ENCODE data around the gene ENTPD5. TPM values are rescaled to one million over a fixed set of nuclear protein-coding genes. Genes with fewer than 3 reads are reported as not detected.
"Not testable (repeated sequence)": the region's sequence is repeated elsewhere in the genome, so short reads cannot be mapped to it uniquely, and the experiment has no call there.

The ENTPD5 gene
- total and polyA plus RNA-seq, 8 donors = 4.3 to 58.3 (median 10.8) TPM

GRCh38 chr14:73997108-73997943 is 21.8 kb downstream of the ENTPD5 start:
- 46 to 75% (median 67%) methylated on average over 1 of the region's 1 CpG for WGBS, 5 donors
- intact Hi-C loops (cut with DNase I; ENCODE audit: low total_unique reads) = no loop called here
- peak in 1 of 2 donors; percentile 21 for DNase-seq
- H3K27me3 ChIP-seq = no peaks in the 10 kb centered on the region
- no peak for TF ChIP-seq EP300 (IDR thresholded peaks at IDR 0.05)
- TF ChIP-seq POLR2A (IDR thresholded peaks at IDR 0.05) = no peak
- TF ChIP-seq, protein P1, sequence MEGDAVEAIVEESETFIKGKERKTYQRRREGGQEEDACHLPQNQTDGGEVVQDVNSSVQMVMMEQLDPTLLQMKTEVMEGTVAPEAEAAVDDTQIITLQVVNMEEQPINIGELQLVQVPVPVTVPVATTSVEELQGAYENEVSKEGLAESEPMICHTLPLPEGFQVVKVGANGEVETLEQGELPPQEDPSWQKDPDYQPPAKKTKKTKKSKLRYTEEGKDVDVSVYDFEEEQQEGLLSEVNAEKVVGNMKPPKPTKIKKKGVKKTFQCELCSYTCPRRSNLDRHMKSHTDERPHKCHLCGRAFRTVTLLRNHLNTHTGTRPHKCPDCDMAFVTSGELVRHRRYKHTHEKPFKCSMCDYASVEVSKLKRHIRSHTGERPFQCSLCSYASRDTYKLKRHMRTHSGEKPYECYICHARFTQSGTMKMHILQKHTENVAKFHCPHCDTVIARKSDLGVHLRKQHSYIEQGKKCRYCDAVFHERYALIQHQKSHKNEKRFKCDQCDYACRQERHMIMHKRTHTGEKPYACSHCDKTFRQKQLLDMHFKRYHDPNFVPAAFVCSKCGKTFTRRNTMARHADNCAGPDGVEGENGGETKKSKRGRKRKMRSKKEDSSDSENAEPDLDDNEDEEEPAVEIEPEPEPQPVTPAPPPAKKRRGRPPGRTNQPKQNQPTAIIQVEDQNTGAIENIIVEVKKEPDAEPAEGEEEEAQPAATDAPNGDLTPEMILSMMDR (IDR thresholded peaks at IDR 0.05) = no peak
- TF ChIP-seq POLR2AphosphoS5 (IDR thresholded peaks at IDR 0.05) = no peak
- H3K9me3 ChIP-seq = no peaks in the 10 kb centered on the region
- H3K36me3 ChIP-seq = peaks cover 0 to 15% (median 9%) of the 10 kb centered on the region in 4 donors
- no peak overlapping the region for H3K4me3 ChIP-seq
- peak overlapping the region; percentile 28 to 62 (median 48) for H3K27ac ChIP-seq
- peaks cover 0 to 29% (median 17%) of the 10 kb centered on the region in 4 donors for H3K4me1 ChIP-seq

DNA sequence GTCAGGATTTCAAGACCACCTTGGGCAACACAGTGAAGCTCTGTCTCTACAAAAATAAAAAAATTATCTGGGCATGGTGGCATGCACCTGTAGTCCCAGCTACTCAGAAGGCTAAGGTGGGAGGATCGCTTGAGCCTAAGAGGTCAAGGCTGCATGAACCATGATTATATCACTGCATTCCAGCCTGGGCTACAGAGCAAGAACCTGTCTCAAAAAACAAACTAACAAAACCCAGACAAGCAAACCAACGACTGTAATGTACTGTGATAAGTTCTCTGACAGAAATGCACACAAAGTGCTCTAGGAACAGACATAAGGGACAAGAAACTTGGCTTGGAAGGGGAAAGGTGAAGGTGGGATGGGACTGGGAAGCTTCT is 22.4 kb downstream of the ENTPD5 start:
- Histone ChIP-seq H3K4me3 (no peak overlapping the region), H3K27ac (peak overlapping the region; percentile 28 to 62 (median 48)), H3K9me3 (no peaks in the 10 kb centered on the region), H3K4me1 (peaks cover 0 to 29% (median 17%) of the 10 kb centered on the region in 4 donors), H3K36me3 (peaks cover 0 to 15% (median 9%) of the 10 kb centered on the region in 4 donors), H3K27me3 (no peaks in the 10 kb centered on the region)
- DNase-seq = peak in 1 of 2 donors; percentile 25
- TF ChIP-seq POLR2A (IDR thresholded peaks at IDR 0.05) (no peak), POLR2AphosphoS5 (IDR thresholded peaks at IDR 0.05) (no peak), EP300 (IDR thresholded peaks at IDR 0.05) (no peak)
- TF ChIP-seq, protein P1 (IDR thresholded peaks at IDR 0.05) = no peak
- WGBS, 5 donors = 26 to 50% (median 34%) methylated on average over 2 of the region's 2 CpGs
- intact Hi-C loops (cut with DNase I; ENCODE audit: low total_unique reads) = no loop called here

DNA sequence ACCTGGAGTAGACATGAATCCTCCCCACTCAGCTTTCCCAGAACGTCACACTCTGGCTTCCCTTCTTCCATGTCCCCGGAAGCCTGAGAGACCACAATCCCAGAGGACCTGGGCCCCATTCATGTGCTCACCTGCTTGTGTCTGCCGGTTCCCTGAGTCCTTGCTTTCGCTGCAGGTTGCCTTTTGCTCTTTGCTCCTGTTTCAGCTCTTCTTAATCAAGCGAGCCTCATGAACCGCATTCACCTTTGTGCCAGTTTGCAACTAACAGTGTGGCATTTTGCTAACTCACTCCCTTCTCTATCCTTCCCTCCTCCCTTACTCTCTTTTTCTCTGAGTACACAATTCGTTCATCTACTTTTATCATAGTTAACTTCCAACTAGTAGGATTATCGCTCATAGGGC is 23.1 kb downstream of the ENTPD5 start:
- peak; percentile 32 to 79 for DNase-seq
- Histone ChIP-seq H3K4me1 (peaks cover 0 to 29% (median 17%) of the 10 kb centered on the region in 4 donors), H3K36me3 (peaks cover 0 to 19% (median 9%) of the 10 kb centered on the region in 4 donors), H3K4me3 (no peak overlapping the region), H3K27ac (peak overlapping the region; percentile 28 to 62 (median 45)), H3K27me3 (no peaks in the 10 kb centered on the region), H3K9me3 (no peaks in the 10 kb centered on the region)
- 32 to 62% (median 43%) methylated on average over 8 of the region's 8 CpGs for WGBS, 5 donors
- intact Hi-C loops (cut with DNase I; ENCODE audit: low total_unique reads) = no loop called here
- TF ChIP-seq EP300 (IDR thresholded peaks at IDR 0.05) = no peak
- TF ChIP-seq, protein P1 (IDR thresholded peaks at IDR 0.05) = no peak
- peak in 1 of 3 donors; percentile 24 for TF ChIP-seq POLR2AphosphoS5 (IDR thresholded peaks at IDR 0.05)
- TF ChIP-seq POLR2A (IDR thresholded peaks at IDR 0.05) = no peak

GRCh38 chr14:73994926-73995325 is 24.2 kb downstream of the ENTPD5 start:
- Histone ChIP-seq H3K27ac (peak overlapping the region in 1 of 5 donors; percentile 28), H3K36me3 (peaks cover 0 to 19% (median 9%) of the 10 kb centered on the region in 4 donors), H3K4me1 (peaks cover 0 to 29% (median 17%) of the 10 kb centered on the region in 4 donors)
- H3K27me3 ChIP-seq; intact Hi-C loops (cut with DNase I; ENCODE audit: low total_unique reads); DNase-seq; H3K9me3 ChIP-seq; H3K4me3 ChIP-seq: not testable (repeated sequence)
- 70 to 84% (median 79%) methylated on average over 7 of the region's 7 CpGs for WGBS, 5 donors

Data from stomach (tissue), 9 donors.